ENCODE data around the gene HTR3D.

GRCh38 chr3:184045995-184046394, 14.5 kb downstream of the HTR3D start:
- TF ChIP-seq POLR2AphosphoS5 (IDR thresholded peaks at IDR 0.05; ENCODE audit: low read depth, low read length): no peak
- TF ChIP-seq TAF1 (IDR thresholded peaks at IDR 0.05; ENCODE audit: borderline replicate concordance, low read depth, low read length): no peak

Data from GM12892 (cell line).